Measurements from ENCODE around the gene HNRNPD.
"Not testable (repeated sequence)": the region's sequence is repeated elsewhere in the genome, so short reads cannot be mapped to it uniquely, and the experiment has no call there.

The HNRNPD gene

GRCh38 chr4:82373816-82374625 is at the start of gene HNRNPD:
Gene HNRNPD, minus strand, starts transcription at chr4:82373991. Its CDS starts 313 bp downstream, at chr4:82373678.
- peak; percentile 99 for DNase-seq

GRCh38 chr4:82422616-82423015 is 48.8 kb upstream of the HNRNPD start:
- no peak for DNase-seq

- no peak for DNase-seq
Observed at GRCh38 chr4:82421796-82422560, 48.2 kb upstream of the HNRNPD start.

DNA sequence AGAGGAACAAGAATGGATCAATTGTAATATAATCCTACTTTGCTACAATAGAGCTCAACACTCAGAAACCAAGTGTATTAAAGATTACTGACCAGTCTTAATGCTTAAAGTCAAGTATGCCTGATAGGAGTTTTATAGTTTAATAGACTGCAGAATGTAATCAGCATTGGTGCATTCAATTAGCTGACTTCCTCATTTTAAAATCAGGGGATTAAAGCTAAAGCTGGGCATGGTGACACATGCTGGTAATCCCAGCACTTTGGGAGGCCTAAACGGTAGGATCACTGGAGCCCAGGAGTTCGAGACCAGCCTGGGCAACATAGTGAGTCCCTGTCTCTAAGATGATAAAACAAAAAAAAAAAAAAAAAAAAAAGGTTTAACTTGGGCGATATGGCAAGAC is 45.7 kb upstream of the HNRNPD start:
- no peak for DNase-seq

GRCh38 chr4:82415922-82416365 is 42.2 kb upstream of the HNRNPD start:
- no peak for DNase-seq

DNA sequence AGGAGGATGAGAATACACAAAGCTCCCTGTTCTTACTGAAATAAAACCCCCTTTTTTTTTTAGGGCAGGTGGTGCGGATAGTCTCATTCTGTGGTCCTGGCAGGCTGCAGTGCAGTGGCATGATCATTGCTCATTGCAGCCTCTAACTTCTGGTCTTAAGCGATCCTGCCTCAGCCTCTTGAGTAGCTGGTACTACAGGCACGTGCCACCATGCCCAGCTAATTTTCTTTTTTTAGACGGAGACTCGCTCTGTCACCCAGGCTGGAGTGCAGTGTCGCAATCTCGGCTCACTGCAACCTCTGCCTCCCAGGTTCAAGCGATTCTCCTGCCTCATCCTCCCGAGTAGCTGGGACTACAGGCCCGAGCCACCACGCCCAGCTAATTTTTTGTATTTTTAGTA is 41.3 kb upstream of the HNRNPD start:
- not testable (repeated sequence) for DNase-seq

DNA sequence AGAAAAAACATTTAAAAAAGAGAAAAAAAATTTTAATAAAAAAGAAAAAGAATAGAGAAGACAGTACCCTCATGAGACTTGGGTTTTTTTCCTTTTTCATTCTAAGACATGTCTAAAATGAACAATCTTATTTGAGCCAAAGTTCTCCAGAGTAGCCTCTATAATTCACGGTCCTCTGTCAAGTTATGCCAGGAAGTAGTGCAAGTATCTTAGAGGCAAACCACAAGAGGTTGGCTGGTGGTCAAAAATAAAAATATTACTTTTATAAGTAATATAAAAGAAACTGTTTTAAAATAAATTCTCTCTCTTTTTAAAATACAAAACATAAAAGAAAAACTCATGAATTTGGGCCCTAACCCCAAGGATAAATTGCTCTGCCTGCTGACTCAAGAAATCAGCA is 29.9 kb upstream of the HNRNPD start:
- no peak for DNase-seq

DNA sequence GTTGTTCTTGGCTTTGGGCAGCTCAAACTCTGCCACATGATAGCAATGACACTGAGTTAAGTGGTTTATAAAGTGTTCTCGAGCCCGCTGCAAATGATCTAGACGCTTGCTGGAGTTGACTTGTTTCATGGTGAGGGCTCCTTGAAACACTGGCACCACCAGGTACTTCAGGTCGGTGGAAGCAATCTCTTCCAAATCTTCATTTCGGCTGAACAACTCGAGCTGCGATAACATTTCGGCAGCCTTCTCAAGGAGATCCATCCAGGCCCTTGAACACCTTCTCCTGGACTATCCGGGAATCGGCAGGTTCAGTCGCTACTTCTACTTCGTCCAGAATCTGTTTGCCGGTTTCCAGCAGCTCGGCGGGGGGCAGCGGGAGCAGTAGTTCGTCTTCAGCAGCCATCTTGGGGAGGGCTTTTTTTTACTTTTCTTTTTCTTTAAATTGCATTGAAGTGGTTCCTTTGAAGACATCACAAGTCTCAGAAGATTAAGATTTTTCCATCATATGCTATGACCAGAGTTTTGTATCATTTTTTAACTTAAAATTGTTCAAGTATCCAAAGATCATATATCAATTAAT is 28.5 kb upstream of the HNRNPD start:
- DNase-seq: no peak

DNA sequence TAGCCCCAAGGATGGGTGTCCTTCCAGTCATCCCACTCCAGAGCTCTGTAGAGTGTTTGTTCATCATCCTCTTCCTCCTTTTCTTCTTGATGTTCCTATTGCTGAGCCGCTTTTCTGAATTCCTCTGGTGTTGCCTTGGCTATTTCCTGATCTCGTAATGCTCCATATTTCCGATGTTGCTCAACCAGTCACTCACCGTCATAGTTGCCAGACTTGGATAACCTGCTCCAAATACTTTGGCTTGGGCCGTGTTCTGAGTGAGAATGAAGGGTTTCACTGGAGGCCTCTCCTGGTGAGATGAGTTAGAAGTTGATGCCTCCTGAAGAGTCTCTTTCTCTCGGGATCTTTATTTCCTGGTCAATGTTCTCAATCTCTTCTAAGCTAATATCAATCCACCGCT is 27.8 kb upstream of the HNRNPD start:
- no peak for DNase-seq

DNA sequence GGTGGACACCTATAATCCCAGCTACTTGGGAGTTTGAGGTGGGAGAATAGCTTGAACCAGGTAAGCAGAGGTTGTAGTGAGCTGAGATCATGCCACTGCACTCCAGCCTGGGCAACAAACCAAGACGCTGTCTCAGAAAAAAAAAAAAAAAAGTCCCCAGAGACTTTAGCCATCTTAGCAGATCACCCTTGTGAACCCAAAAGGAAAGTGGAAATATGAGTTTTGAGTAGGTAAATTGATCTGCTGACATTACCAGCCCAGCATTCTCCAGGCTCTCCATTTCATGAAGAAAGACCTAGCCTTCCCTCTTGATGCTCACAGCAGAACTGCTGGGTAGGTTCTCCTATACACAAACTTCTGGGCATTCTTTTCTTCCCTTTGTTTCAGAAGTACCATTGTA is 24.5 kb upstream of the HNRNPD start:
- no peak for DNase-seq

GRCh38 chr4:82397527-82397926 is 23.7 kb upstream of the HNRNPD start:
- DNase-seq: no peak

DNA sequence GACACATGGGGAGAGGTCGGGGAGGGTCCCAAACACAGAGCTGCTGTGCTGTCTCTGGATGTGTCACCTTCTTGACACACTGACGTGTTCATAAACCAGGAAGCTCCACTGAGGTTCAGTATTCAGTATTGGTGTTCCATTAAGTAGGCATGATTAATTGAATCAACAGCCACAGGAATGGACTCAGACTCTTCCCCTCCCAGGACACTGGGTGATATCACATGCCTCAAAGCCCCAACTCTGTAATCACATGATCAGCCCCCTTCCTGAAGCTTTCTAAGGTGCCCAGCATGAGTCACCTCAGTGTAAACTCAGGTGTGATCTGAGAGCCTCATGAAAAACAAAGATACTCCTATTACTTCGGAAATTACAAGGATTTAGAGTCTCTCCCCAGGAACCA is 21.1 kb upstream of the HNRNPD start:
- no peak for DNase-seq

DNA sequence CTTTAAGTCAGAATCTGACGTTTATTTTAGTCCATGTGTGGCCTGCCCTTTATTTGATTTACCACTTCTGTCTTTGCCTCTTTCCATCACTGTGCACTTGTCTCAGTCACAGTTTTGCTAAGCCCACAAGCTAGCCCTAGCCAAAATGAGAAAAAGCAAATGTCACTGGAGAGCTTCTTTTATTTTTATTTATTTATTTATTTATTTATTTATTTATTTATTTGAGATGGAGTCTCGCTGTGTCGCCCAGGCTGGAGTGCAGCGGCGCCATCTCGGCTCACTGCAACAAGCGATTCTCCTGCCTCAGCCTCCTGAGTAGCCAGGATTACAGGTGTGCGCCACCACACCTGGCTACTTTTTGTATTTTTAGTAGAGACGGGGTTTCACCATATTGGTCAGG is 16.3 kb upstream of the HNRNPD start:
- DNase-seq: not testable (repeated sequence)

DNA sequence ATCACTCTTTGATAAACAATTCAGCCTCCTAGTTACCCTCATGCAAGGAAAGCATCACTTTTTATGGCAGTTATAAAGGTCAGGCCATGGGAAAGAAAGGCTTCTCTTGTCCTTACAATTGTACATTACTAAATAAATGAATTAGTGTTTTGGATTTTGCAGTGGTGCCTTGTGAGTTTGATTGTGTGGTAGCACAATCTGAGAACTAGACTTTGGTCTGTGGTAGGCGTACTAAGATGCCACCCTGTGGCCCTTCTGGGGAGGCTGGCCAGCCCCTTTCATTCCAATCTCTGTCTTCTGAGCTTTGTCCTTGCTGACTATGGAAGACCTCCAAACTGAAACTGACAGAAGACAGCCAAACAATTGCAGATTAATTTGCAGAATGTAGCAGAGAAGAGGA is 14.6 kb upstream of the HNRNPD start:
- no peak for DNase-seq

- not testable (repeated sequence) for DNase-seq
Observed at GRCh38 chr4:82386312-82386711, 12.5 kb upstream of the HNRNPD start.

DNA sequence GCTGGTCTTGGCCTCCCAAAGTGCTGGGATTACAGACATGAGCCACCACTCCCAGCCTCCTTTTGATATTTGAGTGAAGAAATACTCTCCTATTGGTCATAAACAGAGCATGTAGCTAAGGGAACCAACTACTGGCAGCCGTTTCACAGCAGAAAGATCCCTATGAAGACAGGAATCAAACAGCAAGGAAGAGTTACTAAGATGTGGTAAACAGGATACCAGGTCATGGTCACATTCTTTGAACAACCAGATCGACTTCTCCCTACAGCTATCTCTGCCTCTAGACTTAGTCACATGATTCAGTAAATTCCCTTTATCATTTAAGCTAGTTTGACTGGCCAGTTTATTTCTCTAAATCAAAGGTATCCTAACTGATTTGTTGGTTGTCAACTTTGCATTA is 9.0 kb upstream of the HNRNPD start:
- DNase-seq: peak; percentile 12

GRCh38 chr4:82381661-82382296 is 8.0 kb upstream of the HNRNPD start:
- DNase-seq: peak; percentile 59

DNA sequence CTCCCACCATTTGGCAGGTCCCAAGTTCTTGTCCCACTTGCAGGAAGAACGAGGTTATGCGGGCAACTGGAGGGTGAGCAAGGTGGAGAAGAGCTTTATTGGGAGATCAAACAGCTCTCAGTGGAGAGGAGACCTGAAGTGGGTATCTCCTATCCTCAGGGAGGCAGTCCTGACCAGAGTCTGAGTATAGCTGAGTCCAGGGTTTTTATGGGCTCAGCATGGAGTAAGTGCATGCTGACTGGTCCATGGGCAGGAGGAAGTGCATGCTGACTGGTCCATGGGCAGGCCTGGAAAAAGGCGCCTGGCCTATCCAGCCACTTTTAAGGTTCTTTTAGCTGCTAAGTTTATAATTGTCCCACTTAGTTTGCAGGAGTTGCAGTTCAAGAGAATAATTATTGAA is 7.4 kb upstream of the HNRNPD start:
- no peak for DNase-seq

- DNase-seq: no peak
Observed at GRCh38 chr4:82380831-82381230, 7.0 kb upstream of the HNRNPD start.

DNA sequence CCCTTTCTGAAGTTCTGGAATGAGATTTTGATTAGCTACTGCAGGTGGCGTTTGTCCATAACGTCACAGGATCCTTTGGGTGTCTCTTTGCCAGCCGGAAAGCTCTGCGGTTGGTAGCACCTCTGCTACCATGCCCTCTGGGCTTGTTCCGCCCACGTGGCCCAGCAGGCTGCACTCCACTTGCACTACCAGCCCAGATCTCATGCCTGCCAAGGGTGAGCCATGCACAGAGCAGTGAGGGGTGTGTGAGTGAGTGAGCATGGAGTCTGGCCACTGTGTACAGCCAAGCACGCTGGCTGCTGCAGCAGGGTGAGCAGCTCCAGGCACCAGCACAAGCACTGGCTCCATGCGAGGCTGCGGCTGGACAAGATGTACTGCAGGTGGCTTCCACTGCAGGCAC is 6.6 kb upstream of the HNRNPD start:
- DNase-seq: no peak

DNA sequence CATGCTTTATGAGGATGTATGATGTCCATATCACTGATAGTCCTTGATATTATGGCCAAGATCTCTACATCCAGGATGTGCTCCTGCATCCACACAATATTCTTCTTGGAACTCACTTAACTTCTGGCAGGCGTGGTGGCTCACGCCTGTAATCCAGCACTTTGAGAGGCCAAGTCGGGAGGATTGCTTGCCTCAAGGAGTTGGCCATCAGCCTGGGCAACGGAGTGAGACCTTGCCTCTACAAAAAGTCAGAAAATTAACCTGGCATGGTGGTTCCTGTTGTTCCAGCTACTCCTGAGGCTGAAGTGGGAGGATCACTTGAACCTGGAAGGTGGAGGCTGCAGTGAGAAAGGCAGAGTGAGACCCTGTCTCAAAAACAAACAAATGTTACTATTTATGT is 2.3 kb upstream of the HNRNPD start:
- DNase-seq: no peak

- no peak for DNase-seq
Observed at GRCh38 chr4:82373486-82373815, 340 bp downstream of the HNRNPD start.
